IMR-90 (cell line): ENCODE data around the gene PTGR3. TPM values are rescaled to one million over a fixed set of nuclear protein-coding genes. Genes with fewer than 3 reads are reported as not detected.

Experiments used
- ATAC-seq: fragments of 200-7000 bp; cut with Tn5 transposase; 2 replicates; pipeline ENCODE4 v1.9.1; 2020; ENCODE audit warnings: low read depth, mild to moderate bottlenecking, moderate library complexity
- BruUV-seq: library from RNA; stranded (reverse); fragments of 400-500 nt; replicated peaks from 2 replicates; lab custom pipeline; 2021; lab: Mats Ljungman, UMichigan
- CTCF ChIA-PET: fragments of 300-600 bp; formaldehyde crosslinking; extraction: SDS; loops from one replicate; lab custom pipeline; 2021; ENCODE audit warnings: antibody characterized with exemption; lab: Yijun Ruan, JAX
- POLR2A ChIA-PET: fragments of 300-600 bp; sonication (Branson Sonifier 250); formaldehyde crosslinking; loops from one replicate; lab custom pipeline; 2022; ENCODE audit warnings: antibody characterized with exemption; ENCODE audit not compliant: unreplicated experiment; lab: Charles Lee
- DNase-seq: peaks from one replicate; pipeline ENCODE4 v3.0.0; 2013
- H2AFZ ChIP-seq: replicated peaks from 2 replicates; pipeline ENCODE3; 2013; ENCODE audit warnings: low read length, mild to moderate bottlenecking; ENCODE audit not compliant: poor library complexity
- H2AK5ac ChIP-seq: 2 replicates; pipeline ENCODE4 v1.6.1; 2013; ENCODE audit warnings: low read depth, low read length, inconsistent platforms
- H2AK9ac ChIP-seq: replicated peaks from 2 replicates; pipeline ENCODE3; 2013; ENCODE audit warnings: mild to moderate bottlenecking, low read depth, low read length, moderate library complexity; ENCODE audit not compliant: poor library complexity
- H2BK120ac ChIP-seq: 2 replicates; pipeline ENCODE4 v1.6.1; 2013; ENCODE audit warnings: low read depth, low read length, inconsistent platforms
- H2BK15ac ChIP-seq: 3 replicates; pipeline ENCODE4 v1.6.1; 2013; ENCODE audit warnings: low read depth, low read length, inconsistent platforms
- H2BK20ac ChIP-seq: 2 replicates; pipeline ENCODE4 v1.6.1; 2013; ENCODE audit warnings: low read depth, mild to moderate bottlenecking, inconsistent platforms, low read length, moderate library complexity
- H2BK5ac ChIP-seq: 2 replicates; pipeline ENCODE4 v1.6.1; 2013; ENCODE audit warnings: mild to moderate bottlenecking, low read depth, low read length, inconsistent platforms; ENCODE audit not compliant: poor library complexity, severe bottlenecking
- H3K14ac ChIP-seq: replicated peaks from 2 replicates; pipeline ENCODE4 v1.6.1; 2013; ENCODE audit warnings: low read depth, low read length, inconsistent platforms
- H3K18ac ChIP-seq: 2 replicates; pipeline ENCODE4 v1.6.1; 2013; ENCODE audit warnings: low read depth, low read length, control low read depth
- H3K23ac ChIP-seq: 2 replicates; pipeline ENCODE4 v1.6.1; 2013; ENCODE audit warnings: low read depth, low read length, inconsistent platforms
- H3K27ac ChIP-seq: 2 replicates; pipeline ENCODE4 v1.5.1; 2013; ENCODE audit warnings: mild to moderate bottlenecking, control low read depth, low read length; ENCODE audit not compliant: insufficient read depth
- H3K27me3 ChIP-seq: 2 replicates; pipeline ENCODE4 v1.6.1; 2013; ENCODE audit warnings: low read length; ENCODE audit not compliant: control insufficient read depth, insufficient read depth
- H3K36me3 ChIP-seq: 2 replicates; pipeline ENCODE4 v1.6.1; 2013; ENCODE audit warnings: low read length, mixed read lengths; ENCODE audit not compliant: control insufficient read depth, insufficient read depth
- H3K4ac ChIP-seq: 2 replicates; pipeline ENCODE4 v1.6.1; 2013; ENCODE audit warnings: low read depth, low read length, inconsistent platforms
- H3K4me1 ChIP-seq: 2 replicates; pipeline ENCODE4 v1.6.1; 2013; ENCODE audit warnings: low read length, mixed read lengths; ENCODE audit not compliant: control insufficient read depth, insufficient read depth
- H3K4me2 ChIP-seq: 2 replicates; pipeline ENCODE4 v1.6.1; 2013; ENCODE audit warnings: low read depth, mild to moderate bottlenecking, control low read depth, low read length, moderate library complexity
- H3K4me3 ChIP-seq: 2 replicates; pipeline ENCODE4 v1.5.1; 2013; ENCODE audit warnings: low read depth, mild to moderate bottlenecking, control low read depth, low read length, moderate library complexity; ENCODE audit not compliant: insufficient read depth
- H3K56ac ChIP-seq: 2 replicates; pipeline ENCODE4 v1.6.1; 2013; ENCODE audit warnings: low read length, inconsistent platforms; ENCODE audit not compliant: insufficient read depth; ENCODE audit errors: extremely low read depth
- H3K79me1 ChIP-seq, 2 experiments: 2 replicates each; pipeline ENCODE4 v1.6.1; 2013; ENCODE audit warnings: low read length in 2 of 2, inconsistent platforms in 1 of 2, low read depth in 1 of 2
- H3K9ac ChIP-seq: 2 replicates; pipeline ENCODE4 v1.6.1; 2013; ENCODE audit warnings: low read depth, low read length, control low read depth
- H3K9me1 ChIP-seq: 2 replicates; pipeline ENCODE4 v1.6.1; 2013; ENCODE audit warnings: low read length, inconsistent platforms; ENCODE audit not compliant: insufficient read depth
- H3K9me3 ChIP-seq: 2 replicates; pipeline ENCODE4 v1.6.1; 2013; ENCODE audit warnings: low read length; ENCODE audit not compliant: control insufficient read depth, insufficient read depth
- H4K20me1 ChIP-seq: 2 replicates; pipeline ENCODE4 v1.6.1; 2013; ENCODE audit warnings: low read length, inconsistent platforms; ENCODE audit not compliant: insufficient read depth
- H4K5ac ChIP-seq: 2 replicates; pipeline ENCODE4 v1.6.1; 2013; ENCODE audit warnings: mild to moderate bottlenecking, low read depth, low read length, control low read depth
- H4K8ac ChIP-seq, 2 experiments: 2 replicates each; pipeline ENCODE4 v1.6.1; 2013; ENCODE audit warnings: low read depth in 2 of 2, low read length in 2 of 2, control low read depth in 1 of 2, inconsistent platforms in 1 of 2
- H4K91ac ChIP-seq: 2 replicates; pipeline ENCODE4 v1.6.1; 2013; ENCODE audit warnings: low read depth, low read length, inconsistent platforms; ENCODE audit not compliant: insufficient read depth
- BHLHE40 ChIP-seq: fragments of 150-350 bp; IDR thresholded peaks from 2 replicates; pipeline ENCODE4 v1.6.1; 2016; ENCODE audit warnings: mild to moderate bottlenecking, low read depth, low read length
- CHD1 ChIP-seq: IDR thresholded peaks from 2 replicates; pipeline ENCODE4 v1.6.1; 2012; ENCODE audit warnings: low read depth, low read length, improper control_type of control experiment
- CTCF ChIP-seq: conservative IDR thresholded peaks from 2 replicates; pipeline ENCODE4 v1.5.1; 2012; ENCODE audit warnings: mild to moderate bottlenecking, low read depth, low read length, improper control_type of control experiment
- FOS ChIP-seq: fragments of 150-350 bp; IDR thresholded peaks from 2 replicates; pipeline ENCODE4 v1.6.1; 2016; ENCODE audit warnings: low read depth, low read length
- MAFK ChIP-seq: IDR thresholded peaks from 2 replicates; pipeline ENCODE4 v1.6.1; 2012; ENCODE audit warnings: low read depth, low read length, improper control_type of control experiment
- MAZ ChIP-seq: IDR thresholded peaks from 2 replicates; pipeline ENCODE4 v1.6.1; 2012; ENCODE audit warnings: low read depth, mild to moderate bottlenecking, low read length, improper control_type of control experiment, moderate library complexity, borderline replicate concordance
- MXI1 ChIP-seq: IDR thresholded peaks from 2 replicates; pipeline ENCODE4 v1.6.1; 2012; ENCODE audit warnings: low read depth, mild to moderate bottlenecking, low read length, moderate library complexity, borderline replicate concordance
- NFE2L2 ChIP-seq: fragments of 150-350 bp; IDR thresholded peaks from 2 replicates; pipeline ENCODE4 v1.6.1; 2016; ENCODE audit warnings: low read depth, mild to moderate bottlenecking, low read length
- RAD21 ChIP-seq: IDR thresholded peaks from 2 replicates; pipeline ENCODE4 v1.6.1; 2012; ENCODE audit warnings: low read length, improper control_type of control experiment
- RCOR1 ChIP-seq: IDR thresholded peaks from 2 replicates; pipeline ENCODE4 v1.6.1; 2012; ENCODE audit warnings: mild to moderate bottlenecking, low read length, improper control_type of control experiment; ENCODE audit not compliant: insufficient replicate concordance
- SMC3 ChIP-seq: fragments of 150-350 bp; IDR thresholded peaks from 2 replicates; pipeline ENCODE4 v1.6.1; 2016; ENCODE audit warnings: low read depth, mild to moderate bottlenecking, antibody characterized with exemption, low read length, moderate library complexity
- WGBS, 2 experiments: methylation state at CpG; one replicate each; pipeline versions ENCODE4 v1.1.5 to v1.1.7; 2013; ENCODE audit warnings: missing lambda C conversion rate in 2 of 2; ENCODE audit not compliant: insufficient read length in 1 of 2; ENCODE audit errors: extremely low coverage in 2 of 2; 5-methylcytosine and 5-hydroxymethylcytosine counted together
- dilution Hi-C: fragments of 300-500 bp; cut with HindIII; formaldehyde crosslinking; loops from one replicate; pipeline ENCODE4 v1.14.3; 2018; ENCODE audit warnings: low sequenced_read_pairs; ENCODE audit not compliant: unreplicated experiment
- in situ Hi-C: fragments of 300-500 bp; cut with MboI; formaldehyde crosslinking; loops from 3 replicates; pipeline ENCODE4 v1.14.3; 2019; ENCODE audit warnings: low sequenced_read_pairs, inconsistent platforms, mixed read lengths
- intact Hi-C: fragments of 100-400 bp; cut with micrococcal nuclease; formaldehyde crosslinking; loops from 2 replicates; pipeline ENCODE4 v1.10.0; 2022
- polyA plus RNA-seq, 3 experiments: library from polyadenylated mRNA; depleted of rRNA; stranded (reverse); fragments of >200 nt; gene quantifications; 2 replicates each; pipeline ENCODE4 v1.2.3, GENCODE V29; 2012; ENCODE audit warnings: low replicate concordance in 1 of 3
- total RNA-seq: library from RNA; depleted of rRNA; stranded (reverse); fragments of >200 nt; gene quantifications from 2 replicates; pipeline ENCODE4 v1.2.3, GENCODE V29; 2012

The PTGR3 gene
- total and polyA plus RNA-seq, 2 of the 4 experiments (the other 2 are of a cell fraction), result 16.1 to 26.4 TPM

GRCh38 chr18:75235896-75236295 is 27.0 kb upstream of the PTGR3 start:
- Histone ChIP-seq H3K79me1 (peaks cover 17 to 42% of the 10 kb centered on the region in 2 experiments), H3K27ac (no peak overlapping the region), H3K56ac (no peak overlapping the region), H3K27me3 (no peaks in the 10 kb centered on the region), H4K20me1 (peaks cover 3% of the 10 kb centered on the region; the same call in 1 of the 2 replicates), H3K4me1 (no peaks in the 10 kb centered on the region), H3K18ac (no peak overlapping the region), H4K5ac (no peak overlapping the region), H2BK5ac (no peak overlapping the region), H3K9me3 (peaks cover 2% of the 10 kb centered on the region; the same call in 1 of the 2 replicates), H3K36me3 (peaks cover 6% of the 10 kb centered on the region; the same call in 1 of the 2 replicates), H3K23ac (no peak overlapping the region), H3K4me2 (no peak overlapping the region), H2AK5ac (no peak overlapping the region; the same call in 1 of the 2 replicates), H3K9ac (no peak overlapping the region), H2BK120ac (no peak overlapping the region), H3K9me1 (peaks cover 12% of the 10 kb centered on the region), H3K4me3 (no peak overlapping the region), H3K4ac (no peak overlapping the region), H3K14ac (no peak overlapping the region), H2AK9ac (peak overlapping the region; percentile 68), H4K91ac (no peak overlapping the region), H2BK20ac (no peak overlapping the region), H2AFZ (peak overlapping the region; percentile 56), H2BK15ac (no peak overlapping the region), H4K8ac (no peak overlapping the region)
- CTCF ChIA-PET, result no interaction called here
- POLR2A ChIA-PET, result no interaction called here
- intact Hi-C loops, result no loop called here
- no TSS peak for BruUV-seq
- WGBS, 2 experiments, result no CpG with 5 or more reads among the region's 13 CpGs
- dilution Hi-C loops, result no loop called here
- TF ChIP-seq NFE2L2 (no peak), MAFK (no peak), MXI1 (no peak), FOS (no peak), CHD1 (no peak), MAZ (no peak), SMC3 (no peak), CTCF (no peak), BHLHE40 (no peak), RCOR1 (no peak), RAD21 (no peak)
- no peak for ATAC-seq
- no peak for DNase-seq
- in situ Hi-C loops, result no loop called here
